Prostate gland (tissue), 2 donors: ENCODE data around the gene SNCB. TPM values are rescaled to one million over a fixed set of nuclear protein-coding genes. Genes with fewer than 3 reads are reported as not detected.

Experiments
- DNase-seq: peaks from one replicate; pipeline ENCODE4 v3.0.0-alpha.2; 2019; ENCODE audit warnings: low spot score
- H3K27ac ChIP-seq, 2 donors: fragments of 200-600 bp; sonication (generic); 2 replicates each; pipeline ENCODE4 v1.5.1; 2017 to 2019
- H3K27me3 ChIP-seq: fragments of 200-600 bp; sonication (generic); replicated peaks from 2 replicates; pipeline ENCODE4 v1.5.1; 2019; ENCODE audit not compliant: insufficient read depth
- H3K36me3 ChIP-seq, 2 donors: fragments of 200-600 bp; sonication (generic); 1 replicate in 1 of 2; 2 replicates in 1 of 2; pipeline versions ENCODE4 v1.5.1 to v1.8.1; 2017 to 2019
- H3K4me1 ChIP-seq: fragments of 200-600 bp; sonication (generic); replicated peaks from 2 replicates; pipeline ENCODE4 v1.5.1; 2019
- H3K4me3 ChIP-seq, 2 donors: fragments of 200-600 bp; sonication (generic); 2 replicates each; pipeline ENCODE4 v1.5.1; 2017 to 2019
- H3K9me3 ChIP-seq: fragments of 200-600 bp; sonication (generic); 2 replicates; pipeline ENCODE4 v1.5.1; 2017
- POLR2A ChIP-seq: fragments of 450-650 bp; IDR thresholded peaks from one replicate; pipeline ENCODE4 v1.6.1; 2016; ENCODE audit warnings: antibody characterized with exemption, mild to moderate bottlenecking
- POLR2AphosphoS5 ChIP-seq: sonication (generic); formaldehyde crosslinking; IDR thresholded peaks from one replicate; pipeline ENCODE4 v1.6.1; 2017; ENCODE audit warnings: antibody characterized with exemption
- WGBS: methylation state at CpG from one replicate; pipeline ENCODE4 v1.1.5; 2018; 5-methylcytosine and 5-hydroxymethylcytosine counted together
- intact Hi-C: fragments of 100-400 bp; cut with DNase I; formaldehyde crosslinking; loops from one replicate; pipeline ENCODE4 v1.14.2; 2022
- total RNA-seq, 2 donors: library from RNA; depleted of rRNA; stranded (reverse); fragments of >200 nt; gene quantifications; one replicate each; pipeline ENCODE4 v1.1.0, GENCODE V29; 2016
- TF ChIP-seq, protein P1 (sequence below), 4 experiments: fragments of 200-600 bp in 2 of 4; fragments of 450-650 bp in 2 of 4; sonication (generic) in 2 of 4; IDR thresholded peaks; 1 replicate in 3 of 4; 2 replicates in 1 of 4; pipeline ENCODE4 v1.5.1; 2016 to 2019; ENCODE audit warnings: antibody characterized with exemption in 4 of 4, mild to moderate bottlenecking in 2 of 4, moderate library complexity in 2 of 4

SNCB gene
- total RNA-seq, 2 donors from 2014 or later: not detected

DNA sequence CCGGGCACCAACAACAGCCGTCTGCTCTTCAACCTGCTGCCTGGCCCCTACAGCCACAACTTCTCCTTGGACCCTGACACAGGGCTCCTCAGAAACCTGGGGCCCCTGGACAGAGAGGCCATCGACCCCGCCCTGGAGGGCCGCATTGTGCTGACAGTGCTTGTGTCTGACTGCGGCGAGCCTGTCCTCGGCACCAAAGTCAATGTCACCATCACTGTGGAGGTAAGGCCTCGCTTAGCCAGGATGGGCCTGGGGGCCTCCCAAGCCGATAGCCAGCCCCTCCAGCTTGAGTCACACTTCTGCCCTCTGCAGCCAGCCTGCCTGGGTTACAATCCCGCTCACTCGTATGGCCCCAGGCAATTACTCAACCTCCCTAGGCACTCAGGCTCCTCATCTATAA is 49.0 kb downstream of the SNCB start:
- H3K27me3 ChIP-seq: no peaks in the 10 kb centered on the region
- no peak for DNase-seq

DNA sequence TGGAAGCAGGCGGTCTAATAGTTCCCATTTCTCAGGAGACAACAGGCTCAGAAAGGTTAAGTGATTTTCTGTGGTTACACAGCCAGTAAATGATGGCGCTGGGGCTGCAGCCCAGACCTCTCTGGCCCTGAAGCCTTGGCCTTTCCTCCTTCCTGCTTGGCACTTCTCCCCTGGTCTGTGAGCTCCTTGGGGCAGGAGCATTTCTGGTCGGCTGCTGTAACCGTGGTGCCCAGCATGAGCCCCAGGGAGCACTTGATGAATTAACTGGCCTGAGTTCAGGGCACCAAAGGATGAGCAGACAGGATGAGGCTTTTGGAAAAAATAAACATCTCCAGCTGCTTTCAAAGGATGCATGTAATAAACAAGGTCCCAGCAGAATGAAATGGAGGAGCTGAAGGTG is 51.0 kb downstream of the SNCB start:
- no peaks in the 10 kb centered on the region for H3K9me3 ChIP-seq
- TF ChIP-seq POLR2AphosphoS5 (no peak), POLR2A (no peak)
- TF ChIP-seq, protein P1, sequence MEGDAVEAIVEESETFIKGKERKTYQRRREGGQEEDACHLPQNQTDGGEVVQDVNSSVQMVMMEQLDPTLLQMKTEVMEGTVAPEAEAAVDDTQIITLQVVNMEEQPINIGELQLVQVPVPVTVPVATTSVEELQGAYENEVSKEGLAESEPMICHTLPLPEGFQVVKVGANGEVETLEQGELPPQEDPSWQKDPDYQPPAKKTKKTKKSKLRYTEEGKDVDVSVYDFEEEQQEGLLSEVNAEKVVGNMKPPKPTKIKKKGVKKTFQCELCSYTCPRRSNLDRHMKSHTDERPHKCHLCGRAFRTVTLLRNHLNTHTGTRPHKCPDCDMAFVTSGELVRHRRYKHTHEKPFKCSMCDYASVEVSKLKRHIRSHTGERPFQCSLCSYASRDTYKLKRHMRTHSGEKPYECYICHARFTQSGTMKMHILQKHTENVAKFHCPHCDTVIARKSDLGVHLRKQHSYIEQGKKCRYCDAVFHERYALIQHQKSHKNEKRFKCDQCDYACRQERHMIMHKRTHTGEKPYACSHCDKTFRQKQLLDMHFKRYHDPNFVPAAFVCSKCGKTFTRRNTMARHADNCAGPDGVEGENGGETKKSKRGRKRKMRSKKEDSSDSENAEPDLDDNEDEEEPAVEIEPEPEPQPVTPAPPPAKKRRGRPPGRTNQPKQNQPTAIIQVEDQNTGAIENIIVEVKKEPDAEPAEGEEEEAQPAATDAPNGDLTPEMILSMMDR (IDR thresholded peaks at IDR 0.05): no peak
- 71% methylated on average over 4 of the region's 4 CpGs for WGBS
- no peaks in the 10 kb centered on the region for H3K4me1 ChIP-seq
- no peaks in the 10 kb centered on the region for H3K27me3 ChIP-seq
- H3K36me3 ChIP-seq: no peaks in the 10 kb centered on the region
- intact Hi-C loops: loop anchor here (10.0 kb wide), 1 partner anchor 165 kb away; the partner anchor contains the start of gene CLTB
- no peak overlapping the region for H3K4me3 ChIP-seq
- no peak for DNase-seq
- H3K27ac ChIP-seq: no peak overlapping the region

More for the DNA sequence above, 49.0 kb downstream of the SNCB start:
- TF ChIP-seq POLR2AphosphoS5 (no peak), POLR2A (no peak)
- TF ChIP-seq, protein P1 (IDR thresholded peaks at IDR 0.05): no peak
- intact Hi-C loops: no loop called here
- no peak overlapping the region for H3K4me3 ChIP-seq
- H3K9me3 ChIP-seq: no peaks in the 10 kb centered on the region
- 85% methylated on average over 12 of the region's 12 CpGs for WGBS
- no peak overlapping the region for H3K27ac ChIP-seq
- H3K4me1 ChIP-seq: no peaks in the 10 kb centered on the region
- no peaks in the 10 kb centered on the region for H3K36me3 ChIP-seq

DNA sequence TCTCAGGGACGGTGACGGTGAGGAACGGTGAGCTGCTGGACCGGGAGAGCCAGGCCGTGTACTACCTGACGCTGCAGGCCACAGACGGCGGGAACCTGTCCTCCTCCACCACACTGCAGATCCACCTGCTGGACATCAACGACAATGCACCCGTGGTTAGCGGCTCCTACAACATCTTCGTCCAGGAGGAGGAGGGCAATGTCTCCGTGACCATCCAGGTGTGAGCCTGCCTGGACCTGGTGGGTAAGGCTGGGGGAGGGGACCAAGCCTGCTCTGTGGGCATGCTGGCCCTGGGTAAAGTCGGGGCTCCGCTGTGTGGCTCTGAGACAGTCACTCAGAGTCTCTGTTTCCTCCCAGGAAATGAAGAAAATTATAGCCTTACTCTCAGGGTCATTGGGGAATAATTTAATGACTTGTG is 51.9 kb downstream of the SNCB start:
- Histone ChIP-seq H3K27me3 (no peaks in the 10 kb centered on the region), H3K4me1 (no peaks in the 10 kb centered on the region), H3K36me3 (no peaks in the 10 kb centered on the region), H3K9me3 (no peaks in the 10 kb centered on the region), H3K27ac (no peak overlapping the region), H3K4me3 (no peak overlapping the region)
- intact Hi-C loops: loop anchor here (10.0 kb wide), 1 partner anchor 164 kb away; the partner anchor contains the start of gene CLTB
- WGBS: 25% methylated on average over 15 of the region's 15 CpGs
- DNase-seq: peak; percentile 83
- TF ChIP-seq POLR2AphosphoS5 (peak; percentile 41), POLR2A (no peak)
- TF ChIP-seq, protein P1 (IDR thresholded peaks at IDR 0.05): peak; percentile 22 to 85 (median 64)

DNA sequence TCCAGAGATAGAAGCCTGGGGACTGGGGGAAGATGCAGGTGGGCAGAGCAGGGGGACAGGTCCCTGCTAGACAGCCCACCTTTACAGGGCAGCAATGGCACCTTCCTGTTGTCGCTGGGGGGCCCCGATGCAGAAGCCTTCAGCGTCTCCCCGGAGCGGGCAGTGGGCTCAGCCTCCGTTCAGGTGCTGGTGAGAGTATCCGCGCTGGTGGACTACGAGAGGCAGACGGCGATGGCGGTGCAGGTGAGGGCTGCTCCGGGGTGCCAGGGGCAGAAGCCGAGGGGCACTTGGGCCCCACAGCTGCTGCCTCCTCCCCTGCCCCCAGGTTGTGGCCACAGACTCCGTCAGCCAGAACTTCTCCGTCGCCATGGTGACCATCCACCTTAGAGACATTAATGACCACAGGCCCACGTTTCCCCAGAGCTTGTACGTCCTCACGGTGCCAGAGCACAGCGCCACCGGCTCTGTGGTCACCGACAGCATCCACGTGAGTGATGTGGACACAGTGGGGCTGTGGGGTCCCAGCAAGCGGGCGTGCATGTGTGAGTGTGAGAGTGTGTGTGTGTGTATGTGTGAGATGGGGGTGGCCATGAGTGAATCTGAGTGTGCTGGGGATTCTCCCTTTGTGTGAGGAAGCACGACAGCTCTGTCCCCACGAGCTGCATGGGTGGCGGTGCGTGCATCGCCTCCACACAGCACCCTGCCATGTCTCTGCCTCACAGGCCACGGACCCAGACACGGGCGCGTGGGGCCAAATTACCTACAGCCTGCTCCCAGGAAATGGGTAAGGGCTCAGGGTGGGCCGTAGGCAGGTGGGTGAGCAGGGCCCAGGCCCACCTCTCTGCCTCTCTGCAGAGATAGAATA is 52.8 kb downstream of the SNCB start:
- H3K4me1 ChIP-seq: no peaks in the 10 kb centered on the region
- no peaks in the 10 kb centered on the region for H3K27me3 ChIP-seq
- TF ChIP-seq POLR2AphosphoS5 (no peak), POLR2A (no peak)
- no peak overlapping the region for H3K4me3 ChIP-seq
- 82% methylated on average over 36 of the region's 36 CpGs for WGBS
- DNase-seq: no peak
- H3K27ac ChIP-seq: no peak overlapping the region
- intact Hi-C loops: loop anchor here (10.0 kb wide), 1 partner anchor 163 kb away; the partner anchor contains the start of gene CLTB
- no peaks in the 10 kb centered on the region for H3K9me3 ChIP-seq
- no peaks in the 10 kb centered on the region for H3K36me3 ChIP-seq

DNA sequence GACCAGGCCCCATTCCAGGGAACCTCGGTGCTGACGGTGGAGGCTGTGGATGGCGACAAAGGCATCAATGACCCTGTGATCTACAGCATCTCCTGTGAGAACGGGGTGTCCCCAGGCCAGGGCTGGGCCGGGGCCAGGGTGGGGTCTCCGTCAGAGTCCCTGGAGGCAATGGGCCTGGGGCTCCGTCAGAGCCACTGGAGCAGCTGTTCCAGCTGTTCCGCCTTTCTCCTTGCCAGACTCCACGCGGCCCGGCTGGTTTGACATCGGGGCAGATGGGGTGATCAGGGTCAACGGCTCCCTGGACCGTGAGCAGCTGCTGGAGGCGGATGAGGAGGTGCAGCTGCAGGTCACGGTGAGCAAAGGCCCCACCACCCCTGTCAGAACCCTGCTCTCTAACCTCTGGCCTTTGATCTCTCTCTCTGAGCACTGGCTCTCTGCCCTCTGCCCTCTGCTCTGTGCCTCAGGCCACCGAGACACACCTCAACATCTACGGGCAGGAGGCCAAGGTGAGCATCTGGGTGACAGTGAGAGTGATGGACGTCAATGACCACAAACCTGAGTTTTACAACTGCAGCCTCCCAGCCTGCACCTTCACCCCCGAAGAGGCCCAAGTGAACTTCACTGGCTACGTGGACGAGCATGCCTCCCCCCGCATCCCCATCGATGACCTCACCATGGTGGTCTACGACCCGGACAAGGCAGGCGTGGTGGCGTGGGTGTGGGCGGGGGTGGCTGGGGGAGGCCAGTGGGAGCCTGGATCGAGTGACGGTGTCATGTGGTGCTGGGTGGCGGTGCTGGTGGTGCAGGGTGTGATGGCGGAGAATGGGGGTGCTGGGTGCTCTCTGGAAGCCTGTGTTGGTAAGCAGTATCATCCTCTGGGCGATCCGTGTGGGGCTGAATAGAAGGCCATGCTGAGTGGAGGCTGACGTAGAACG is 54.6 kb downstream of the SNCB start:
- intact Hi-C loops: loop anchor here (10.0 kb wide), 1 partner anchor 161 kb away; the partner anchor contains the start of gene CLTB
- Histone ChIP-seq H3K9me3 (no peaks in the 10 kb centered on the region), H3K27ac (no peak overlapping the region), H3K36me3 (no peaks in the 10 kb centered on the region), H3K4me3 (no peak overlapping the region), H3K4me1 (no peaks in the 10 kb centered on the region), H3K27me3 (no peaks in the 10 kb centered on the region)
- no peak for DNase-seq
- no peak for TF ChIP-seq POLR2AphosphoS5
- TF ChIP-seq, protein P1 (IDR thresholded peaks at IDR 0.05): no peak
- TF ChIP-seq POLR2A: no peak
- WGBS: 83% methylated on average over 37 of the region's 37 CpGs
